ELR (cell line): ENCODE results near the gene GPS1.

ENCODE experiments used
- DNase-seq: peaks from one replicate; pipeline ENCODE4 v3.0.0-alpha.2; 2015; ENCODE audit warnings: low read depth

GPS1 gene

DNA sequence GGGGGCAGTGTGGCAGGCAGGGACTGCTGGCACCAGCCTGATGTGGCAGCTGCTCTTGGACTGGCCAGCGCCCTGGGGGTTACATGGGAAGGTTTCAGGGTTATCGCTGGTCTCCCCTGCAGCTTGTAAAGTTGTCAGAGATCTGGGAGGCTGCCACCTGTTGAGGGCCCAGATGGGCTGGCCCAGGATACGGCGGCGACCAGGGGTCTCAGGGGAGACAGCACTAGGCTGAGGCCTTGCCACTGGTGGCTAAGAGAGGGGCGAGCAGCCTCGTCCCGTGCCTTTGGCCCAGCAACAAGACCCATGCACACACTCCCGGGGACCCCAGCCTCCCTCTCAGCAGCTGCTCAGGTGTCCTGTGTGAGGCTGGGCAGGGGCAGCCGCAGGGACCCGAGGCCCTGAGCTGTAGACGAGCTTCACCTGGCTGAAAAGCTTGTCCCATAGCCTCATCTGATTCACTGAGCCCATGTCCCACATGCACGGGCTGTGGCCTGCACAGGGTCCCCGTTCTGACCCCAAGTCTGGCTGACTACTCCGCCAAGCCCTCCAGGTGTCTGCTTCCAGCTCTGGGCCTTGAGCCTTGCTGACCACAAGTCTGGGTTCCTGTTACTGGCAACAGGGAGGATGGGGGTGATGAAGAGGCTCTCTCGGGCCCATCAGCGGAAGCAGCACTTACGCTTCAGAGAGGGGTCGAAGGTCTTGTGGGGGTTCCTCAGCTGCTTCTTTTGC lies 7.7 kb downstream of the GPS1 start:
- DNase-seq = no peak

DNA sequence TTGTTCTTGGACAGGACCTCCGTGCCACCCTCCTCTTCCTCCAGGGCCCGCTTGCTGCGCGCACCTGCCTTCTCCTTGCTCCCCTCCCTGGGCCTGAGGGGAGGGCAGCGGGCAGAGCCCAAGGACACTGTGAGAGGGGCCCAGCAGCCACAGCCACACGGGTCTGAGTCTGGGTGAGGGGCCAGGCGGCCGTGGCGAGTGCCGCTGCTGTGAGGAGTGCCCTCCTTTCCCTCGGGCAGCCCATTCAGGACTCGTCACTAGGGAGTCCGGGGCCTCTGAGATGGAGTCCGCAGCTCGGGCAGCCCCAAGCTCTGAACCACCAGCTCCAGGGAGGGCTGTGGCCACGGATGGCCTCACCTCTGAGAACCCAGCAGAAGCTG lies 8.3 kb downstream of the GPS1 start:
- DNase-seq = no peak

DNA sequence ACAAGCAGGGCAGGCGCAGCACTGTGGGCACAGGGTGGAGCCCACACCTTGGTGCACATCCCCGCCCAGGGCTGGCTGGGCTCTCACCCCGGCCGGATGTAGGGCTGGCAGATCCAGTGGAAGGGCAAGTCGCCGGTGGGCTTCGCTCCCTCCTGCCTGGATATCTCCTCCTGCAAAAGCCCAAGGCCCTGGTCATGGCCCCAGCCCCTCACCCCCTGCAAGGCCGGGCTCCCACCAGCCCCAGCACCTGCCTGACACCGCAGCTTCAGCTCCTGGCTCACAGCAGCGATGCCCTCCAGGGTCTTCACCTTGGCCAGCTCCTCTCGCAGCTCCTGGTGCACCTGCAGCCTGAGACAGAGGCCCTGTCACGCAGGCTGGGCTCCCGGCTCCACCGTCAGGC lies 8.9 kb downstream of the GPS1 start:
- no peak for DNase-seq

DNA sequence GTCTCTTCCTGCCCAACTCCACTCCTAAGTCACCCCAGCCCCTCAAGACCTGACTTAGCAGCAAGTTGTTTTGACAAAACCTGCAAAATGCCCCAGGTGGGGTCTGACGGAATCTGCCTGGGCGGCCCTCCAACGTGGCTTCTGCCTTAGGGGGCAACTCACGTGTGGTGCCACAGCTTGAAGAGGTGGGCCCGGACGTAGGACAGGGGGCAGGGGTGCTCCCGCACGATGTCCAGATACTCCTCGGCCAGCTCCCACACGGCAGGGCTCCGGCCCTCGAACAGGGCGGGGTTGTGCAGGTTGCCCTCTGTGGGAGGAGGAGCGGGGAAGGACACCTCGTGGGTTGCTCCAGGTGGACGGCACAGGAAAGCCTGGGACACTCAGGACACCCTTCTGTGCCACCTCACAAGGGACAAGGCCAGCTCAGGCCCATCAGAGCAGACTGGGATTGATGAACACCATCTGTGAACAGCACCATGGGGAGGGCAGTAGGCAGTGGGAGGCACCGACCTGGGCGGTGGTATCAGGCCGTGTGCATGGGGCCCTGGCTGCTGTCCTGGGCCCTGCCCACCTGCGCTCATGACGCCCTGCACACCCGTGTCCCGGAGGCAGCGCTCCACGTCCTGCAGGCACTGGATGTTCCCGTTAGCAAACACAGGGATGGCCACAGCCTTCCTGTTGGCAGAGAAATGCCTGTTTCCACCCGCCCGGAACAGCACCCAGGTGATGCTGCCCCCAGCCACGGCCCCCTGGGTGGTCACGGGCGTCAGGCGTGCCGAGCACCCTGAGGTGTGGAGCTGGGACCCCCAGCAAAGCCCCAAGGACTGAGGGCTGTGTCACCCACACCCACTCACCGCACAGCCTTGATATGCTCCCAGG lies 9.6 kb downstream of the GPS1 start:
- DNase-seq = no peak

DNA sequence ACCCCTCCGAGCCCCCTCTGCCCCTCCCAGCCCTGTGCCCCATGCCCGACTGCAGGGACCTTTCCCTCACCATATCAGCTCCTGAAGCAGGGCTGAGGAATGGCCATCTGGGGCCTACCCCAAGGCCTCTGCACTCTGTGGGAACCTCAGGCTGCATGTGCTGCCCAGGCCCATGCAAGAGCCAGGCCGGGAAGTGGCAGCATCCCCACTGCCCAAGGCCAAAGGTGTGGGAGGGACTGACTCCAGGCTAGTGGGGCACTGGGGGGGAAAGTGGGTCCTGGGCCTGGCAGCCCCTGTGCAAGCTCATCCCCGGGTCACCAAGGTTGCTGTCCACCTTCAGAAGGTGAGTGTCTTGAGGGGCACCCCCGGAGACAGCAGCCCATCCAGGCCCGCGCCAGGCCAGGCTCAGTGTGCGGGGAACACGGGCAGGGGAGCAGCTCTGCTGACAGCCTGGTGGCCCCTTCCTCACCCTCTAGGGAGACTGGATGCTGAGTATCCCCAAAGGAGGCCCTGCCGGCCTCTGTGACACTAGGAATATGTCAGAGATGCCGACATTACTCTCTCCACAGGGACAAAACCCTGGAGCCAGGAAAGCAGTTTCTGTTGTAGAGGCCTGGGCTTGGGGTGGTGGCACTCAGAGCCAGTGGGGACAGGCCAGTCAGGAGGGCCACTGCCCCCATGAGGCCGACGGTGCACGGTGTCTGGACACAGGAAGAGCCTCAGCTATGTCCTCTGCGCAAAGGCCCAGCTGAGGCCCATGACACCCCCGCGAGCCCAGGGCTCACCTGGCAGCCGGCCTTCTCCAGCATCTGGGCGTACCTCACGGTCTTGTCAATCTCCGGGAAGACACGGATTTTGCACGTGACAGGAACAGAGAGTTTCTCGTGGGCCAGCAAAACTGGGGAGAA lies 10.6 kb downstream of the GPS1 start:
- no peak for DNase-seq

DNA sequence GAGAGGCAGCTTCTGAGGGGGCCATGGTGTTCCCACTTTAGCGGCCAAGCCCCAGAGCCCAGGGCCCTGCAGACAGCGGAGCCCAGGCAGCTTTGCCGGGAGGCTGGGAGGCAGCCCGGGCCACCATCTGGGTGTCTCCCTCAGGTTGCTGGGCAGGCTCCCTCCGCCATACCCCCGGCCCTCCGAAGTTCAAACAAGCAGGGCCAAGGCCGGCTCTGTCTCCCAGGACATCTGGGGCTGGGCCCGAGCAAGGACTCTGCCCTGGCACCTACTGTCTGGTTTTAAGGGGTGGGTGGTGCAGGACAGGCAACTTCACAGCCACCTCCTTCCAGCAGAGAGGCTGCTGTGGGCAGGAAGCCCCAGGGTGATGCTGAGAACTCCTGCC lies 11.3 kb downstream of the GPS1 start:
- no peak for DNase-seq

DNA sequence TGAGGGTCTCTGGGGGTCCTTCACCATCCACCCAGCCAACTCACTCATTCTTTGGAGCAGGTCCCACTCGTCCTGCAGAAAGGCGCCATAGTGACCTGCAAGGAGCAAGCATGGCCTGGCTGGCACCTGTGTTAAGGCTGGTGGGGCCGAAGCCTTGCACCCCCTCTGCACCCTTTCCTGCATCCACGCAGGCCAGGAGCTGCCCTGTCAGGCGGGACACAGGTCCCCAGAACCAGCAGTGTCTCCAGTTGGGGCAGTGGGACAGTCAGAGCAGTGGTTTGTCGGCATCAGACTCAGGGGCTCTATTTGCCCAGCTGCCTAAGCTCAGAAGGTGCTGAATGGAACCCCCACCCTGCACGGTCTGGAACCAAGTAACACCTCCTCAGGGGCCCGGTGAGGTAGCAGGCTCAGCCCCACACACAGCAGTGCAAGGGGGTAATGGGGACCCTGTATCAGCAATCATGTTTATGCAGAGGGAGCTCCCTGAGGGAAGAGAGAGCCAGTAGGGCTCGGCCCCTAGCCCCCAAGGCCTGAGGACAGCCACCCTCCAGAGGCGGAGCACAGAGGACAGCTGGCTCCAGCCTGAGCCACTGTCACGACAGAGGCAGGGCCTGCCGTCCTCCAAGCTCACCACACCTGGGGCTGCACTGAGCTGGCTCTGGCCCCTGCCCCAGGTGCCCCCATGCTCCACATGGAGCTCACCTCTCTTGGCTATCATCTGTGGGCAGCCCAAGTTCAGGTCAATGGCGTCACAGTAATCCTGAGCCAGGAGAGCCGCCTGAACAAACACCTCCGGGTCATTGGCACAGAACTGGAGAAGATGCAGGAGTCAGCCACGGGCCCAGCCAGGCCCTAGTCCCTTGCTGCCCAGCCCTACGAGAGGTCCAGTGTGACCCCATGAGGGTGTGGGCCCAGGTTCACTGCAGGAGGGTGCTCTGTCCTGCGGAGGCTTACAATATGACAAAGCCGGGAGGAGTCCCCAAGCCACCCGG lies 12.0 kb downstream of the GPS1 start:
- no peak for DNase-seq

DNA sequence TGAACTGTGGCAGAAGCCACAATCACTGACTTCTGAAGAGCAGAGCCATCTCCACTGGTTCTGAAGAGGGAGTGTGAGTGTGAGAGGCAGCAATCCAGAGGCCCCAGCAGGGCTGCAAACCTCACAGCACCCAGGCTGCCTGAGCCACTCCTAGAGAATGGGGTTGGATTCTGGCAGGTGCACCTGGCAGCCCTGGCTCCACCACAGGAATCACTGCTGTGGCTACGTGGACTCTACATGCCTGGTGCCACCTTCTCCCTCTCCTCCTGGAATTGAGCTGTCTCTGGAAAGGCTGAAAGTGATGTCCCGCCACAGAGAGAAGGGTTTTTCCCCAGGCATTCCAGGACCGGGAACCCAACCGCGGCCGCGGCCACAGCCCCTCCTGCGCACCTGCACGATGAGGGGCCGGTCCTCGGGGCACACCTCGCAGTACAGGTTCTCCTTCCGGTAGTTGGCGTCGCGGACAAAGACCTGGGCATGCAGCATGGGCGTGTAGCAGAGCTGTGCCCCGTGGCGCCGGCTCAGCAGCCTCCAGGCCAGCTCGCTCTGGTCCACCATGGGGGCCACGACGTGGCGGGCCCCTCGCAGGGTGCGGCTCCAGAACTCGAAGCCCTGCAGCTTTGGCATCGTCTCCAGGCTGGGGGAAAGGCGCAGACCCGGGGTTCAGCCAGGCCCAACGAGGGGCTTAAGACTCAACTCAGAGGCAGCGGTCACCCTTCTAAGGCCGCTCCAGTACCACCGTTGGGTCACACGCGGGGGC lies 12.9 kb downstream of the GPS1 start:
- DNase-seq = no peak

DNA sequence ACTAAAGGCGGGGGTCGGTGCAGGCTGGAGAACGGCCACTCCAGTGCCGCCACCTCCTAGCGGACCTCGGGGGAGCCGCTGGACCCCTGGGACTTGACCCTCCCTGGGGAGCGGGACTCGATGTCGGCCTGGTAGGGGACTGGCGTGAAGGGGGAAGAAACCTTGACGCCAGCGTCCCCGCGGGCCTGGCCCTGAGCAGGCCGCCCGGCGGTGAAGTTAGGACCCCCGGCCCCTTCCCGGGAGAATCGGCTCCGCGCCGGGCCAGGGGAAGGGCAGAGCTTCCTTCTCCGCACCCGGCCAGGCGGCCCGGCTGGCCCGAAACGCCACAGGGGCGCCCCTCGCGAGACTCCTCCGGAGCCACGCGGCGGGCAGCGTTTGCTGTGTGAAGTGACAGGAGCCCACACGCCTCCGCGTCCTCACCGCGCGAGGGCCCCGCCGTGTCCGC lies 13.5 kb downstream of the GPS1 start:
- peak; percentile 57 for DNase-seq

DNA sequence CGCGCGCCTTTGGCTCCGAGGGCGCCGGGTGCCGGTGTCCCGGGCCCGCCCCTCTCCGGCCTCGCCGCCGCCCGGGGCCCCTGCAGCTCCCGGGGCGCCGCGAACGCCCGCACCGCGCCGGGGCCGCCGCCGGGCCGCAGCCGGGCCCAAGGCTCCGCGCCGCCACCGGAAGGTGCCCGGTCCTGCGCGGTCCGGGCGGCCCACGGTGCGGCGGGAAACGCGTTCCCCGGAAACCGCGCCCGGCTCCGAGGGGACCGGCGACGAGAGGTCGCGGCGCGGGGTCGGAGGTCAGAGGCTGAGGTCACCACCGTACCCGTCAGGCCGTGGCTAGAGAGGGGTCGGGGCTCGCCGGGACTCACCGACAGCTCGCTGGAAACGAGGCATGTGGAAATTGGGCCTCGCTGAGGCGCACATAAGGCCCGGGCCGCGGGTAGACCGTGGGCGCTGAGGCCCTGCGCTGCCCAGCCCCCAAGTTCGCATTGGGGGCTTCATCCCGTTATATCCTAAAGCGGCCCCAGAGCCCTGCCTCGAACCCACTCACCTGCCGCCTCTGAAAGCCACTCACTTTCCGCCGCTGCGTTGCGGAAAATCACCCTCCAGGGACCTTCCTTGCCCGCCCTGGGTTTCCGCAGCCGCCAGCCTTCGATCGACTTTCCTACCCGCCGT lies 14.1 kb downstream of the GPS1 start, which contains the start of gene DUS1L:
TSS of gene DUS1L (minus strand) at position 167 of the 666 bp plus-strand sequence. CDS start 745 bp downstream, outside the sequence.
- peak; percentile 68 for DNase-seq

DNA sequence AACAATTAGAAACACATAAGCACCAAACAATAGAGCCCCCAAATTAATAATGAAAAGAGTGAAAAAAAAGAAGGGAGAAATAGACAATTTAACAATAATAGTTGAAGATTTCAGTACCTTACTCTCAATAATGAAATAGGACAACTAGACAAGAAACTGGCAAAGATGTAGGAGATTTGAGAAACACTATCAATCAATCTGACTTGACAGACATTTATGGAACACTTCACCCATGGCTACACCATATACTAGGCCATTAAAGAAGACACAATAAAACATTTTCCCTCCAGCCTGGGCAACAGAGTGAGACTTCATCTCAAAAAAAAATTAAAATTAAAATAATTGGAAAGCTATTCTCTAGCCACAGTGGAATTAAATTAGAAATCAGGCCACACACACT lies 18.9 kb downstream of the GPS1 start:
- no peak for DNase-seq

DNA sequence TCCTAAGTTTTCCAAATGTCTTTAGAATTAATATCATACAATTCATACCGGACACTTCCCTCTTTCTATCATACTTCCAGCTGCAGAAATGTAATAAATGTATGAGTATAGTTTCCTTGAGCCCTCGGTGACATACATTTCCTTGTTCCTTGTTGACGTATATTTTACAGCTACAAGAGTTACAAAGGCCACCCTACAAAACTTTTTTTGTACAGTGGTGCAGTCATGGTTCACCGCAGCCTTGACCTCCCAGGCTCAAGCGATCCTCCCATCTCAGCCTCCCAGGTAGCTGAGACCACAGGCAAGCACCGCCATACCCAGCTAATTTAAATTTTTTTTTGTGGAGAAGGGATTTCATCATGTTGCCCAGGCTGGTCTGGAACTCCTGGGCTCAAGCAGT lies 21.1 kb downstream of the GPS1 start:
- no peak for DNase-seq

DNA sequence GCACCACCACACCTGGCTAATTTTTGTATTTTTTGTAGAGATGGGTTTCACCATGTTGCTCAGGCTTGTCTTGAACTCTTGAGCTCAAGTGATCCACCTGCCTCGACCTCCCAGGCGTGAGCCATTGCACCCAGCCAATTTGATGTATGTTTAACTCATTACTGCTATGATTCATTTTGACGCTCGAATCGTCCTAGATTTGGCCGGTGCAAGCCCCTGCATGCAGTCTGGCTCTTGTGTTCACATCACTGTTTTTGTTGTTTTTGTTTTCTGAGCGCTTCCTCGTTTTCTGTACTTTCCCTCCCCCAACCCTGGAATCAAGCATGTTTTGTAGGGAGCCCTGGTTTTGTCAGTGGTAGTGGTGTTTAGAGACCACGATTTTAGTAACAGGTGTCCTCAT lies 21.7 kb downstream of the GPS1 start:
- no peak for DNase-seq

DNA sequence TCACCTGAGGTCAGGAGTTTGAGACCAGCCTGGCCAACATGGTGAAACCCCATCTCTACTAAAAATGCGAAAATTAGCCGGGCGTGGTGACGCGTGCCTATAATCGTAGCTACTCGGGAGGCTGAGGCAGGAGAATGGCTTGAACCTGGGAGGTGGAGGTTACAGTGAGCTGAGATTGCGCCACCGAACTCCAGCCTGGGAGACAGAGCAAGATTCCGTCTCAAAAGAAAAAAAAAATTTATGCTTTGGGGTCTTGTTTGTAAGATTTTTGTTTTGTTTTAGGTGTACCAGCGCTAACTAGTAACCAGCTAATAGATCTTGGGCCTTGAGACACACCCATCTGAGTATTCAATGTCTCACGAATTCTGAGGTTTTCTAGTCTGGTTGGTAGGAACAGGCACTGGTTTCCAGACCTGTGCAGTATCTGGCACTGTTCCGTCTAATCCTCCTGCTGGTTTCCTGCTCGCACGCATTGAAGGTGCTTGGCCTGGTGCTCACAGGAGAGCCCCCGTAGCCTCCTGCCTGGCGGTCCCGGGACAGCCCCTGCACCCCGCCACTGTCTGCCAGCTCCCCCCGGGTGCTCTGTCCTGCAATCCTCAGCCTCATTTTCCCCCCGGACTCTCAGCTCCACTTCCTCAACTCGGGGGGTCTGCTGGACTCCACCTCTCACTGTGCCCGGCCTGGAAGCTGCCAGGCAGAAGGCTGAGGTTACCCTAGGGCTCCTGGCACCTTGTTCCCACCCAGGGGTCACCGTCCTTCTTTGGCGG lies 24.5 kb downstream of the GPS1 start:
- no peak for DNase-seq

DNA sequence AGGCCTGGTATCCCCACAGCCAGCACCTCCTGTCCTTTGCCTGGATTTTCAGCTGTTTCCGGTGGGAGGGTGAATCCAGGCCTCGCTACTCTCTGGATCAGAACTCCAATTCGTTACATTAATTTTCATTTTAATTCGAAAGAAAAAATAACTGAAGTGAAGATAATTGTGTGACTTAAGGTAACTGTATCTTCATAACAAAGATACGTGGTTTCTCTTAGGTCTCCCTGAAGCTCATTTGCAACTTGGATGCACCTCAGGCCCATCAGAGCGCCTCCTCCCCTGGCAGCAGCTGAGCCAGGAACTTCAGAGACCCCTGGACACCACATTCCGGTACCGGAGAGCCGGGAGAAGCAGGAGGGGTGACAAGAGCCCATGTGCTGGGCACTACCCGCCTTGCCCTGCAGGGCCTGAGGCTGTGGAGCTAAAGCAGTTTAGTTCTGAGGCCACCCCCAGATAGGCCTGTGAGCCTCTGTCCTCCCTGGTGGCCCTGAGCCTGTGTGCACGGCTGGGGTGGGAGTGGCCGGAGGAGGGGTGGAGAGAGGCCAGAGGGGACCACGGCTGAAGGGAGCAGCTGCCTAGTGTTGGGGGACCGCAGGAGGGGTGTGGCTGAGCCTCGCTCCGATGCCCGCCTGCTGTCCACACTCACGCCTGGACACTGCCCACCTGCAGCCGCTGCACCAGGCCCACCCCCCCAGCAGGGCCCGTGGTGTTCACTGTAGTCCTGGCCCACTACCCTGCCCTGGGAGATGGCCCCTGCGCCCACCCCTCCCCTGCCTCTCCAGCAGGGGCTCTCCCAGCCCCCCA lies 25.3 kb downstream of the GPS1 start:
- DNase-seq = no peak

DNA sequence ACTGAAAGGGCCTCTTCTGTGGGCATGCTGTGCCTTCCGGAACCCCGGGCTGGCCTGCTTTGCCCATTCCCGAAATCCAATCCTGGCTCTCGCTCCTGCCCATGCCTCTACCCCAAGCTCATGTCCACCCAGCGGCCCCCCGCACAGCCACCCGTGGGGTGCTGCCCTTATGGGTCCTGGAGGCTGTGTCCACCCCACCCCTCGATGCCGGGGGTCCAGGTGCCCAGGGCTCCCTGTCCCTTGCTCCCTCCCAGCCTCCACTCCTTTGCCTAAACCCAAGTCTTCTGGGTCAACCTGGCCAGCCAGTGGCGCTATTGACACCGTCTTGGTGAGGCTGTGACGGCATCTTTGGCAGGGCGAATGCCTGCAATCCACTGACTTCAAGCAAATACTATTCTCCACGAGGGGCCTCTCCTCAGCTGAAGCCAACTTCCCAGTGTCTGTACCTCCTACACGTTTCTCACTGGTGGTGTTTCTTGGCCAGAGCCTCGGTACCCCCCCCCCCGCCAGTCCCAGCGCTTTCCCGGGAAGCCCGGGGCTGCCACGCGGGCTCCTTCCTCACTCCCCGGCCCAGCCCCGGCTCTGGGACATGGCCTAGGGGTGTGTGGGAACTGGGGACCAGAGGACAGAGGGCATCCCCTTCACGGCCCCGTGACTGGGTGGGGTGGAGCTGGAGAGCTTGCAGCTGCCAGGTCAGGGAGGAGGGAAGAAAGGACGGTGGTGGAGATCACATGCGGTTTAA lies 26.1 kb downstream of the GPS1 start:
- no peak for DNase-seq

DNA sequence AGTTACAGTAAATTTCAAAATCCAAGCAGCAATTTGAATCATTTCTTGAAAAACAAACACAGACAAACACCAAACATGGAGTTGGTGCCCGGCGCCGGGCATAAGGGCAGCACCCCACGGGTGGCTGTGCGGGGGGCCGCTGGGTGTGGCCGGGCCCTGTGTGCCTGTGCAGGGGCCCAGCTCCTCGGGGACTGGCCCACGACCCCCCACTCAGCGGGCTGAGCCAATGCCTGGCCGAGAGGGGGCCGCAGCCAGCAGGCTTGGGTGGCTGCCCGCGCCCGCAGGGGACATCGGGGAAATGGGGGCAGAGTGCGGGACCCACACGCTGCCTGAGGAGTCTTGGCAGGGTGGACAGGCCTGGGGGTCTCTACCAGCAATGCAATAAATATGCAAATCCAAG lies 26.7 kb downstream of the GPS1 start:
- DNase-seq = no peak
